AG04449 (cell line): ENCODE results near the gene SIRT4.

Experiments used
- CTCF ChIA-PET: fragments of 350-600 bp; formaldehyde crosslinking; extraction: SDS; loops from one replicate; lab custom pipeline; 2021; ENCODE audit warnings: antibody characterized with exemption; lab: Yijun Ruan, JAX
- POLR2A ChIA-PET: fragments of 400-600, 350-600 bp; formaldehyde crosslinking; extraction: SDS; loops from one replicate; lab custom pipeline; 2020; ENCODE audit warnings: antibody characterized with exemption, inconsistent platforms; lab: Yijun Ruan, JAX
- DNase-seq: peaks from one replicate; pipeline ENCODE4 v3.0.0-alpha.2; 2010; ENCODE audit warnings: low read depth, low spot score
- H3K4me3 ChIP-seq: 2 replicates; pipeline ENCODE4 v1.5.1; 2011; ENCODE audit warnings: low read depth, mild to moderate bottlenecking, control low read depth, low read length
- CTCF ChIP-seq: IDR thresholded peaks from one replicate; pipeline ENCODE4 v1.5.1; 2011; ENCODE audit warnings: mild to moderate bottlenecking, moderate library complexity, low read length, control low read depth, inconsistent platforms; ENCODE audit not compliant: insufficient read depth; ENCODE audit errors: missing control alignments

The SIRT4 gene

GRCh38 chr12:120346681-120347080 is 44.6 kb downstream of the SIRT4 start:
- POLR2A ChIA-PET = no interaction called here

DNA sequence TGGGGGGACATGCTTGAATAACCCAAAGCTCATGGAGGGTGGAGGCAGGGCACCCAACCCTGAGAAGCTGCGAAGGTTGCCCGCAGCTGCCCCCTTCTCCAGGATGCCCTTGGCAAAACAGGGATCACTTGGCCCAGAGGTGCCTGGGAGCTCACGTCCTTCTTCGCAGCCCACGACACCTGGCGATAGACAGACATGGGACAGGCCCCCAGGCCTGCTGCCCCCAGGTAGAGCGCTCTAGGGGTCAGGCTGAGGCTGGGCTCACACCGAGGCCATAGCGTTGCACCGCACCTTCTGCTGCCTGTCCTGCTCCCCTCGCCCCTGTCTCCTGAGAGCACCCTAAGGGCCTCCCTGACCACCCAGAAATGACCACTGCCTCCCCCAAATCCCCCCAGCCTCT is 45.6 kb downstream of the SIRT4 start:
- ChIA-PET CTCF (interaction anchor here (1.0 to 1.7 kb wide), 2 partner anchors 83 to 302 kb away, joined by 3 to 5 read pairs; no protein-coding TSS in a partner anchor), POLR2A (no interaction called here)
- no peak for DNase-seq
- no peak for TF ChIP-seq CTCF
- H3K4me3 ChIP-seq = no peak overlapping the region

More at GRCh38 chr12:120346681-120347080, 44.6 kb downstream of the SIRT4 start:
- no peak overlapping the region for H3K4me3 ChIP-seq
- CTCF ChIA-PET = interaction anchor here (0.8 to 1.7 kb wide), 3 partner anchors 8 to 84 kb away, joined by 3 to 5 read pairs (median 3); no protein-coding TSS in a partner anchor
- DNase-seq = no peak
- TF ChIP-seq CTCF = no peak

- no peak for TF ChIP-seq CTCF
- no peak overlapping the region for H3K4me3 ChIP-seq
- CTCF ChIA-PET = interaction anchor here (0.7 to 2.1 kb wide), 7 partner anchors 10 to 80 kb away, joined by 3 to 7 read pairs (median 3); no protein-coding TSS in a partner anchor
- POLR2A ChIA-PET = no interaction called here
- no peak for DNase-seq
These were observed 48.6 kb downstream of the SIRT4 start for GRCh38 chr12:120350576-120351350.

- no peak for TF ChIP-seq CTCF
- no peak overlapping the region for H3K4me3 ChIP-seq
- DNase-seq = peak; percentile 17
- ChIA-PET POLR2A (interaction anchor here (0.8 kb wide), 1 partner anchor 1048 kb away, joined by 3 read pairs; no protein-coding TSS in a partner anchor), CTCF (interaction anchor here (1.1 to 11.0 kb wide), 7 partner anchors 8 to 79 kb away, joined by 3 to 160 read pairs (median 3); no protein-coding TSS in a partner anchor)
These were observed 50.0 kb downstream of the SIRT4 start for GRCh38 chr12:120352117-120352516.

DNA sequence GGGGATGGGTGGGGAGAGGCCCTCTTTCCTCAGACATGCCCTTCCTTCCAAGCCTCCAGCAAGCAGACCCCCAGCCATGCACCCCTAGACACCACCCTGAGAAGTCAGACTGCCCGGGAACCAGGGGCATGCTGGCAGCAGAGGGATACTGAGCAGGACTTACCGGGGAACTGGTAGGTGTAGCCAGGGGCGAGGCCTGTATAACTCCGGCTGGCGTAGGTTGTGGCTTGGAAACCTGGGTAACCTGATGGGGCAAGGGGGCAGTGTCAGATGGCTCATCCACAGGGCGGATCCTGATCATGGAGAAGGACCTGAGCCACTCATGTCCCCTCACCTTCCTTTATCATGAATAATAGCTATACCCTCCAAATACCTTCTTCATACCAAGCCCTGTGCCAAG is 51.0 kb downstream of the SIRT4 start:
- H3K4me3 ChIP-seq = no peak overlapping the region
- DNase-seq = no peak
- CTCF ChIA-PET = interaction anchor here (0.7 to 11.0 kb wide), 9 partner anchors 8 to 296 kb away, joined by 3 to 160 read pairs (median 4); no protein-coding TSS in a partner anchor
- TF ChIP-seq CTCF = no peak
- POLR2A ChIA-PET = no interaction called here
